NB4 (cell line): ENCODE results near the gene ZSWIM1.
"Not testable (repeated sequence)": the region's sequence is repeated elsewhere in the genome, so short reads cannot be mapped to it uniquely, and the experiment has no call there.

Experiments
- DNase-seq: peaks from one replicate; pipeline ENCODE4 v3.0.0; 2010; ENCODE audit warnings: low read depth
- H3K4me3 ChIP-seq: one replicate; pipeline ENCODE4 v1.5.1; 2011; ENCODE audit warnings: mild to moderate bottlenecking, low read depth, low read length, moderate library complexity
- CTCF ChIP-seq: IDR thresholded peaks from one replicate; pipeline ENCODE4 v1.5.1; 2012; ENCODE audit warnings: low read depth, low read length
- MAX ChIP-seq: IDR thresholded peaks from 2 replicates; pipeline ENCODE4 v1.6.1; 2011; ENCODE audit warnings: low read depth, low read length
- MYC ChIP-seq: IDR thresholded peaks from 2 replicates; pipeline ENCODE4 v1.6.1; 2011; ENCODE audit warnings: low read depth, low read length
- POLR2A ChIP-seq: IDR thresholded peaks from 2 replicates; pipeline ENCODE4 v1.6.1; 2011; ENCODE audit warnings: mild to moderate bottlenecking; ENCODE audit not compliant: insufficient read length; ENCODE audit errors: extremely low read depth

ZSWIM1 gene

GRCh38 chr20:45897692-45898091 is 16.7 kb downstream of the ZSWIM1 start:
- DNase-seq, result no peak
- TF ChIP-seq POLR2A, result no peak
- no peak for TF ChIP-seq MAX
- no peak for TF ChIP-seq CTCF
- no peak for TF ChIP-seq MYC
- no peak overlapping the region for H3K4me3 ChIP-seq

GRCh38 chr20:45898285-45898684 is 17.3 kb downstream of the ZSWIM1 start:
- no peak overlapping the region for H3K4me3 ChIP-seq
- TF ChIP-seq CTCF (no peak), MYC (no peak), MAX (no peak)

GRCh38 chr20:45899046-45899835 is 18.2 kb downstream of the ZSWIM1 start:
- no peak for TF ChIP-seq CTCF
- TF ChIP-seq MAX, result no peak
- no peak for TF ChIP-seq MYC
- TF ChIP-seq POLR2A, result no peak

More at GRCh38 chr20:45898285-45898684, 17.3 kb downstream of the ZSWIM1 start:
- DNase-seq, result no peak

GRCh38 chr20:45901332-45901731 is 20.3 kb downstream of the ZSWIM1 start:
- DNase-seq, H3K4me3 ChIP-seq: not testable (repeated sequence)

More at GRCh38 chr20:45899046-45899835, 18.2 kb downstream of the ZSWIM1 start:
- DNase-seq, result no peak
- H3K4me3 ChIP-seq, result no peak overlapping the region

- no peak for DNase-seq
- no peak overlapping the region for H3K4me3 ChIP-seq
- TF ChIP-seq MAX (no peak), POLR2A (no peak), MYC (no peak), CTCF (no peak)
Measured at GRCh38 chr20:45902199-45902701, 21.2 kb downstream of the ZSWIM1 start.

- H3K4me3 ChIP-seq, result no peak overlapping the region
- no peak for DNase-seq
- no peak for TF ChIP-seq MAX
- TF ChIP-seq CTCF, result no peak
Measured at GRCh38 chr20:45904583-45905504, 23.8 kb downstream of the ZSWIM1 start.
